Fibroblast of the aortic adventitia (primary cell): Measurements from ENCODE around the gene AFF3. TPM values are rescaled to one million over a fixed set of nuclear protein-coding genes. Genes with fewer than 3 reads are reported as not detected.

Source experiments
- DNase-seq: peaks from one replicate; pipeline ENCODE4 v3.0.0-alpha.2; 2010; ENCODE audit warnings: low read depth
- H3K4me3 ChIP-seq: 2 replicates; pipeline ENCODE4 v1.5.1; 2011; ENCODE audit warnings: low read depth, mild to moderate bottlenecking, control low read depth, low read length, moderate library complexity
- total RNA-seq: library from RNA; depleted of rRNA; stranded (reverse); fragments of >200 nt; gene quantifications from 2 replicates; pipeline ENCODE4 v1.2.3, GENCODE V29; 2012; ENCODE audit warnings: low replicate concordance
- TF ChIP-seq, protein P1 (sequence below): IDR thresholded peaks from 2 replicates; pipeline ENCODE4 v1.5.1; 2011; ENCODE audit warnings: mild to moderate bottlenecking, low read length, control low read depth, inconsistent platforms; ENCODE audit not compliant: insufficient read depth

AFF3 gene
- total RNA-seq, 1 donor: 4.2 TPM

DNA sequence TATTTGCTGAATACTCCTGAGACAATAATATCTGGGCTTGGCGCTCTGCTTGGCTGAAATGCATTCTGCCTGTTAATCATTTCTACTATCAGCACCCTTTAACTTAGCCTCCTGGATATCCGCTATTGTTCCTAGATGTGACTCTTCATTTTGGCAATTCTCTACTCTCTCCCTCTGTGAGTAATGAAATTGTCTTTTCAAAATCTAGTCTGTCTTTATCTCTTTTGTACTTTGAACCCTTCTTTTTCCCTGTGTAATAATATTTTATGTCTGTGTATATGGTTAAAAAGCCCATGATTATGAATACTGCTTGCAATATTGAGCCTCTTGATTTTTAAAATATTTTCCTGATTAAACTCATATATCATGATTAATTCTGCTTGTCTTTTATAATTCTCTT lies 646.4 kb downstream of the AFF3 start:
- TF ChIP-seq, protein P1, sequence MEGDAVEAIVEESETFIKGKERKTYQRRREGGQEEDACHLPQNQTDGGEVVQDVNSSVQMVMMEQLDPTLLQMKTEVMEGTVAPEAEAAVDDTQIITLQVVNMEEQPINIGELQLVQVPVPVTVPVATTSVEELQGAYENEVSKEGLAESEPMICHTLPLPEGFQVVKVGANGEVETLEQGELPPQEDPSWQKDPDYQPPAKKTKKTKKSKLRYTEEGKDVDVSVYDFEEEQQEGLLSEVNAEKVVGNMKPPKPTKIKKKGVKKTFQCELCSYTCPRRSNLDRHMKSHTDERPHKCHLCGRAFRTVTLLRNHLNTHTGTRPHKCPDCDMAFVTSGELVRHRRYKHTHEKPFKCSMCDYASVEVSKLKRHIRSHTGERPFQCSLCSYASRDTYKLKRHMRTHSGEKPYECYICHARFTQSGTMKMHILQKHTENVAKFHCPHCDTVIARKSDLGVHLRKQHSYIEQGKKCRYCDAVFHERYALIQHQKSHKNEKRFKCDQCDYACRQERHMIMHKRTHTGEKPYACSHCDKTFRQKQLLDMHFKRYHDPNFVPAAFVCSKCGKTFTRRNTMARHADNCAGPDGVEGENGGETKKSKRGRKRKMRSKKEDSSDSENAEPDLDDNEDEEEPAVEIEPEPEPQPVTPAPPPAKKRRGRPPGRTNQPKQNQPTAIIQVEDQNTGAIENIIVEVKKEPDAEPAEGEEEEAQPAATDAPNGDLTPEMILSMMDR: no peak
- DNase-seq: no peak
- no peak overlapping the region for H3K4me3 ChIP-seq

Other genes starting within 250 kb of the AFF3 start
- gene LONRF2, start 179.9 kb upstream of the AFF3 start, total RNA-seq: 1.8 and 2.0 TPM in 2 replicates